GM10266 (cell line): Measurements from ENCODE around the gene ZC3H7A.

Source experiments
- DNase-seq: peaks from one replicate; pipeline ENCODE4 v3.0.0; 2012; ENCODE audit errors: extremely low spot score
- CTCF ChIP-seq: IDR thresholded peaks from 2 replicates; pipeline ENCODE4 v1.5.1; 2012; ENCODE audit warnings: mild to moderate bottlenecking, low read depth; ENCODE audit not compliant: control insufficient read depth, insufficient read depth; ENCODE audit errors: missing control alignments

ZC3H7A gene

GRCh38 chr16:11707679-11708197 is 89.3 kb downstream of the ZC3H7A start:
- no peak for DNase-seq
- TF ChIP-seq CTCF, result no peak

GRCh38 chr16:11706180-11706742 is 90.8 kb downstream of the ZC3H7A start:
- no peak for DNase-seq
- TF ChIP-seq CTCF, result no peak

GRCh38 chr16:11705311-11706025 is 91.6 kb downstream of the ZC3H7A start:
- DNase-seq, result no peak
- no peak for TF ChIP-seq CTCF
